Kidney capillary endothelial cell (primary cell): ENCODE results near the gene AKAIN1.

ENCODE experiments used
- DNase-seq: peaks from one replicate; pipeline ENCODE4 v3.0.0-alpha.2; 2018; ENCODE audit warnings: low spot score

Gene AKAIN1, protein sequence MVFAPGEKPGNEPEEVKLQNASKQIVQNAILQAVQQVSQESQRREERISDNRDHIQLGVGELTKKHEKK

DNA sequence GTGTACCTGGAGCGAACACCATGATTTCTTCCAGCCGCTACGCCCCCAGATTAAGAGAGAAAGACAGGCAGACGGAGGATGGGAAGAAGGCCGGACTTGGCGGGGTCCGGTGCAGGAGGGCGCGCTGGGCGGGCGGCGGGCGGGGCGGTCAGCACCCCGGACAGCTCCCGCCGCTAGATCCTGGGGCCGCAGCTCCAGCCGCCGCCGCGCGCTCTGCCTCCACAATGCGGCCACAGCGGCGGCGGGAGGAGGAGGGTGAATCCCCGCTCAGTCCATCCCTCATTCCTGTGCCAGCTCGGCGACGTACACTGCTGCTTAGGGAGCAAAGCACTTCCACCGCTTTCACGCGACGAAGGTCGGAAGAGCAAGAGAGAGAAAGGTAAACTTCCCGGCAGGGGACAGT, at the start of gene AKAIN1:
AKAIN1 (minus strand) TSS at position 226 of the 403 bp plus-strand sequence; CDS start at position 22, 204 bp downstream.
- DNase-seq: peak; percentile 36

DNA sequence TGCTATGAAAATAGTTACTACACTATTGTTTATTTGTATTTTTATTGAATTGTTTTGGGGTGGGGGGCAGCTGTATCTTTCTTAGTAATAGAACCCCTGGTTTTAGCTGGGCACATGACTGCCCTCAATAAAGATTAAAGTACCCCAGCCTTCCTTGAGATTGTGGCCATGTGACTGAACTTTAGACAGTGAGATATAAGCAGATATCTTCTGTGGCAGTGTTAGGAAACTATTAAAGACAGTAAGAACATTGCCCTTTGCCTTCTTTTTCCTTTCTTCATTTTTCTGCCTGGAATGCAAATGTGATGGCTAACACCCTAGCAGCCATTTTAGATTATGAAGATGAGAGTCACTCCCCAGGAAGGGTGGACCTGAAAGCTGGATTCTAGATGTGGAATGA, 47.9 kb upstream of the AKAIN1 start:
- DNase-seq: no peak

DNA sequence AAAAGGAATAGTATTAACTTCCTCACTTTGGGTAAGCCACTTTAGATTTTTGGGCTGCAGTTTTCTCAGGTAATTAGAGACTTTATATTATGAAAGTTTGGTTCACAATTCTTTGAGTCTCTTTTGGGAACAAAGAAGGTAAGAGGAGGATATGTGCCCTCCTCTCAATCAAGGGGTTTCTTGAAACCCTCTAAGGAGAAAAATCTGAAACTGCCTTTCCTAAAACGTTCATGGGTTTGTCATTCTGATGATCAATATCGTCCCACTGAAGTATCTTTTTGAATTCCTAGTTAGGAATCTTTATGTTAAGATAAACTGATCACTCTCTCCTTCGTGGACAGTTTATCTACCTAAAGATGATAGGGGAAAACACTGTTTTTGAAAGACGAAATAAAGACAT, 42.4 kb upstream of the AKAIN1 start:
- no peak for DNase-seq

DNA sequence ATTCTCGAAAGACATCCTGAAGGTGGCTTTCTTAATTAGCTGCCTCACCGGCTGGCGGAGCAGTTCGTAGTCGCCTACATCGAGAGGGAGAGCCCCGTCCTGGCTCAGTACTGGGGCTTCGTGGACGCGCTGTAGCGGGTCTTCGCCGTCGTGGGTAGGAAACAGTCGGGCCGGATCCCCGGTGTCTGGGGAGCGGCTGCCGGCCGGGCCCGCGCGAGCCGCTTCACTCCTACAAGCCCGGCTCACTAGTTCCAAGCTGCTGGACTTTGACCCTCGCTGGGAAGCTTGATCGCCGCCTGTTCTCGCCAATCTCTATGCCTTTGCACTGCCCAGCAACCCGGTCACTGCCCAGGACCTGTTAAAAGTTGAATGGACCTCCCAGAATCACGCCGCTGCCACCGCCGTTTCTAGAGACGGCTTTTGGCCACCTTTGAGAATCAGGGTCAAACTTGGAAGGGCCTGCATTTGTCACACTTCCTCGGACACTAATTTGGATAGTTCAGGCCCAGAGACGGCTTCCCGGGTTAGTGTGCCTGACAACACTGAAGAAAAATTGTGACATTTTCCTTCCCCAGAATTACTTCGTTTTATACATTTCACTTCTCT, 41.4 kb upstream of the AKAIN1 start:
- DNase-seq: peak; percentile 26

DNA sequence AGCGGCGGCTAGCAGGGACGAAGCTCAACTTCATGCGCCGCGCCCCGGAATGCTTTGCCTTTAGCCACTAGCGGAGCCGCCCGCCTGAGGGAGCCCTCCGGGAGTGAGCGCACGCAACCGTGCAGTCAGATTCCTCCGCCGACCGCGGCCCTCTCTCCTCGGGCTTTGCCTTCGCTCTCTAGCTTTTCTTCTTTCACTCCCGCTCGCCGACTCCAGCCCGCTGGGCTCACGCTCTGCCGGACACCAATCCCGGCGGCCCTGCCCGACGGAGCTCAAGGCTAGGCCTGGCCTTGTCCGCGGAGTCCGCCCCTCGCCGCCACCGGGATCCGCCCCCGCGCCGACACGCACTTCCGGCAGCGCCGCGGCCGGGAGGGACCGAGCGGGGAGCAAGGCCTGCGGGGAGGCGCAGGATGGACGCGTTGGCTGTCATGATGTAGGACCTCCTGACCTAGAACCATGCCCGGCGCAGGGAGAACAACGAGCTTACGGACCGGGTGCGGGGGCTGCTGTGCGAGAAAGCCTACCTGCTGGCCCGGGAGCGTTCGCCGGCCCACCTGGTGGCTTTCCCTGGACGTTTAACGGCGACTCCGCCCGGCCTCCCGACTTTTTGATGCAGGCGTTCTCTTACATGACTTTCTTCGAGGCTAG, 40.8 kb upstream of the AKAIN1 start:
- peak; percentile 73 for DNase-seq

DNA sequence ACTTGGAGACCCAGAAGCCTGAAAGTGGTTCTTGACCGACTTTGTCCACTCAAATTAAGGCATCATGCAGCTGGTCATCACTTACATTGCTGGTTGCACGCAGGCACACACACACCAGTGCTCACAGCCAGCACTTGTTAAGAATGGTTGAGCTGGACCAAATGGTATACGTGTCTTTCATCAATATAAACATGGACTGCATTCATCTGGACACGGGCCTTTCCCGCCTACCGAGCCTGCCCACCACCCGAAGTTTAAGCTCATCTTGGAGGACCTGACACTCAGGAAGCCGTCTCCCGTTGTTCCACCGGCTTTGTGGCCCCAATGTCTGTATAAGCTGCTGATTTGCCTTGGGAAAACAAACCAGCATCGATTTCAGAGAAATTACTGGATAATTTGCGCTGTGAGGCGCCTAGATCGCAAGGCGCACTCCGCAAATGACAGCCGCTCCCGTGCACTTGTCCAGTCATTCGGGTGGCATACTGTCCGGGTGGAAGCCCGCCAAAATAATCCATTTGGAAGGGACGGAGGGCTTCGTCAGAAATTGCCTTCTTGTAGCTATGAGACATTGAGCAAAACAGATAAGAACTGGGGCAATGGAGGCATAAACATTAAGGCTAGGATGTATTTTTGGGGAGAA, 40.1 kb upstream of the AKAIN1 start:
- no peak for DNase-seq

DNA sequence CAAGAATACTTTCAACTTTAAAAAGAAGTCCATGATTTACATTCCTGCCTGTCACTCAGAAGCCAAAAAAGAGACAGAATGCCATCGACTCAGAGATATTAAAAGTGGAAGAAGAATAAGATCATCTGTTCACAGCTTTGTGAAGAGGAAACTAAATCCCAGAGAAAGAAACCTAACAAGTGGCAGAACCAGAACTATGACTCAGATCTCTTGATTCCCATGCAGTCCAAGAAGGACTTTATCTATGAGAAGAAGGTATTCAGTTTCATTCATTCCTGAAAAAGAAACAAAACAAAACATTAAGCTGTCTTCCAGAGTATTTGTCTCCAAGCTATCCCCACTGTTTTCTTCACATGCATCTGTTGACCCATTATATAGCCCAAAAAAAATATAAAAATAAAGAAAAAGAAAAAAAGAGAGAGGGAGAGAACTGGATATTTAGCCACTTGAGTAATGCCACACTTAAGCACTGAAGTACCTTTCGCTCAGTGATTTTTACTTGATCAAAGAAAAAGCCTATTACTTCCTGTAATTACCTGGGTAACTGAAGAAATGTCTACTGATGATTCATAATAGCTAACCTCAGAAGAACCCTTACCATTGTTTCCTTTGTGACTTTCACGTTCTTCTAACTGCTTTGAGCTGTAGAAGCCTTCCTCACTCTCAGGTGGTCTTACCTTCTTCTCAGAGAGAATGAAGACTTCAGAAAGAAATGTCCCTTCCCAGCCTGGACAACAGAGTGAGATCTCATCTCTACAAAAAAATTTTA, 17.7 kb upstream of the AKAIN1 start:
- no peak for DNase-seq

DNA sequence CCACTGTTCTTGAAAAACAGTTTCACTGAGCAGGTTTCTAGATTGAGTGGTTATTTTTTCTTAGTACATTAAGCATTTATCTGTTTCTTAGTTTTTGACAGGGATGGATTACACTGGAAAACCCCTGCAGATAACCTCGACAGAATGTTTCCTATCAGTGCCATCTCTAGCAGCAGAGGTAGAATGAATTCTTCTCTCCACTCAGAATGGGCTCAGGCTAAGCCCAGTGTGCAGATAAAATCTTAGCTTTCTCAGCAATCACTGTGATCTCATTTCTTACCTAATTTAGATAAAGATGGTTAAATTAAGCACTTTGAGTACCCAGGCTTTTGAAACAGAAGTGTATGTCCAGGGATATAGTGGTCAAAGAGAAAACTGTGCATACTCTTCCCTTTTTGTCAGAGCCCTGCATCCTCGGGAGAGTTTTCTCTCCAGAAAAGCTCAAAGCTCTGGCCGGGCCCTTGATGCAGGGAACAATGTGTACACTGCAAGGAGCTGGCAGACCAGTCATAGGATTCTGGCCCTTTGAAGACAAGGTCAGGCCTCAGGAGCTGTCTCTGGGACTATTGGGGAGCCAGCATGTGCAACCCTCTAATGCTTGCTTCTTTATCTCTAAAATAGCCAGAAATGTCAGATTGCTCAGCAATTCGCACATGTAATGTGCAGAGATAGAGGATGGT, 10.6 kb upstream of the AKAIN1 start:
- DNase-seq: no peak

DNA sequence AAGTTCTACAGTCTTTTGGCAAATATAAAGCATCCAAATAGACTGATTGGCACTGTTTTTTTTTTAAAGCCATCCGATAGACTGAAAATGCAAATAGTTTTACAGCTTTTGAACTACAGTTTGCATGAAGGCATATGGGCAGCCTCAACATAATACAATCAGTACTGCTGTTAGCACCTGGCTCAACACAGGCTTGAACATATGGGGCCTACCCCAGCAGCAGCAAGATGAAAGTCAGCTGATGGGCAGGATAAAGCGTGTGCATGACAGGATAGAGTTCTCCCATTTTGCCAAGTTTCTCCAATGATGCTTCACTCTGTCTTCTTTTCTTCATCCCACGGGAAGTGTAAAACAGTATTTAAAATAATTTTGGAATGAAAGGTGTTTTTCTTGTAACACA, 1.3 kb upstream of the AKAIN1 start:
- no peak for DNase-seq

DNA sequence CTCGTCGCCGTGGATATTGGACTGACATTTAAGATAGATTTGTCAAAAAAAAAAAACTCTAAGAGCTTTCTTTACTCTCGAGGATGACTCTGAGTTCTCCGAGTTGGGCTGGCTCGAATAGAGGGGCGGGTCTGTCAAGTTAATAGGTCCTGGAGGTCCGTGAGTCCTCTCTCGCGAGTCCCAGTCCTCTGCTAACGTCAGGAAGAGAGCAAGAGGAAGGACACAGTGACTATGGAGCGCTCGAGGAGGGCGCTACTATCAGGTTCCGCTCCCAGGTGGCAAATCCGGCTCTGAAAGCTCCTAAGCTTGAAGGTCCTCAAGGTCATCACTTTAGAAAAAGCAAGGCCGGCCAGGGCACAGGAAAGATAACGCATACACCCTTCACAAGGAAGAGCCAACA, 404 bp upstream of the AKAIN1 start:
- DNase-seq: no peak

DNA sequence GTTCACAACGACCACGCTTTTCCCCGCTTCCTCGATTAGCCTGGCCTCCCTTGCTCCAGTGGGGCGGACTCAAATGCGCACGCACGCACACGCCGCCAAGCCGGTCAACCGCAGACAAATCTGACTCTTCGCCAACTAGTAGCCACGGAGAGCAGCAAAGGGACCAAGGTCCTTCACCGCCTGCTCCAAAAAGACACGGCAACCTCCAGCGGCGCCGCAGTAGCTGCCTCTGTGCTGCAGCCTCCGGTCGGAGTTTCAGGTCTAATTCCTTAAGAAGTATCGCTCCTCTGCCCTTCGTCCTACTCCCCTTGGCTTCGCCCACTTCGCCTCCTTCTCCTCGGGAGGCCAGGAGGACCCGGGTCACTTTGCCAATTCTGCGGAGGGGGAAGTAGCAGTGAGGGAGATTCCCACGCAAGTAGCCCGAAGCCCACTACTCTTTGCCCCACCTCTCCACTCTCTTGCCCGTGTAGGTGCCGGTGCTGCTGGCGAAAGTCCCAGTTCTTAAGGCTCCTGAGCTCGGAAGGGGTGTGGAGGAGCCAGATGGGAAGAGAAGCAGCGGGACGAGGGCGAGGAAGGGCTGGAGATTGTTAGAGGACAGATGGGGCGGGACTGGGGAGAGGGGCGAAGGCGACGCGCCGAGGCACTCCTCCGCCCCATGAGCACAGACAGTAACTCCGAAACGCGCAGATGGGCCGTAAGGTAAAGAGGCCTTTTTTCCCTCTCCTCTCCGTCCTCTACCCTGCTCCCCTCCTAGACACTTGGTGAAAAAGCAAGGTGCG, 615 bp downstream of the AKAIN1 start:
- no peak for DNase-seq

DNA sequence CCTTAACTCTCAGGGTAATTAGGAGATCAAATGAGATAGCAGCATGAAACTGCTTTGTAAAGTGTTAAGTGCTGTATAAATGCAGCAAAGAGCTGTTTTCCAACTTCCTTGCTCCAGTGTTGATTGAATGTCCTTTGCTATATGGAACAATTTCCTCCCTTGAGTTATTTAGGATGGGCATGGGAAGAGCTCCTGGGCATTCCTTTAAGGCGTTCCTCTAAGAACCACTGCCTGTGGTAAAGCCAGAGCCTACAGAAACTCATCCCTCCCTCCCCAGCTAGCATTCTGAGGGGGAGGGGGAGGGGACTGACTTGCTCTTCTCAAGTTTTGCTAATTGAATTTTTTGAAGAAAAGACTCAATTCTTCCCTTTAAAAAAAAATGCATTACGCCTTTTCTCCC, 1.4 kb downstream of the AKAIN1 start:
- DNase-seq: no peak

DNA sequence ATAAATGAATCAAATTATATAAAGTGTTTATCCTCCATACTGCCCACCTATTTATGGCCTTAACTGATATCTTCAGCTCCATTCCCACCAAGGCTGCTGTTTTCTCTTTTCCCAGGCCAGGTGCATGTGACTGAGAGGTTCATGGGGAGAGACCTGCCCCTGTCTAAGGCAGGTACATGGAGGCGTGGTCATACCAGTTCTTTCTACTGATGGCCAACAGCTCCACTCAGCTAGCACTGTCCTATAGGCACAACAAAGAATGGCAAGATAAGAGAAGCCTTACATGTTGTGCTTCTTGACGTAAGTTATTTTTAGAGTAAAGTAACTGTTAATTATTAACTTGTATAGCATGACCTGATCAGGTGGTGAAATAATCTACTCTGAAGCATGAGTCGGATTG, 16.8 kb downstream of the AKAIN1 start:
- no peak for DNase-seq

DNA sequence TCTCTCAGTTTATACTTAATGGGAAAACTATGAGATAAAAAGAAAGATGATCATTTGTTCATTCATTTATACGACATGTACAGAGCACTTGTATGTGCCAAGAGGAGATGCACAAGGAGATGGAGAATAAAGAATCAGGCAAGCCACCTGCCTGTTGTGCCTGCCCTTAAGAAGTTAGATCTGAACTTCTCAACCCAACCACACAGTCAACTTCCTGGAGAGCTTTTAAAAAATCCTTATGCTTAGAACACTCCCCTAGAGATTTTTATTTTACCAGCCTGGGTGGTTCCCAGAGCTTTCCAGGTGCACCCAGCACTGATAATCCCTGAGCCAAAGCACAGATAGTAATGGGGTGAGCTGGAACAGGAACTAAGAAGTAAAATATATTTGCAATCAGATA, 18.5 kb downstream of the AKAIN1 start:
- DNase-seq: no peak

DNA sequence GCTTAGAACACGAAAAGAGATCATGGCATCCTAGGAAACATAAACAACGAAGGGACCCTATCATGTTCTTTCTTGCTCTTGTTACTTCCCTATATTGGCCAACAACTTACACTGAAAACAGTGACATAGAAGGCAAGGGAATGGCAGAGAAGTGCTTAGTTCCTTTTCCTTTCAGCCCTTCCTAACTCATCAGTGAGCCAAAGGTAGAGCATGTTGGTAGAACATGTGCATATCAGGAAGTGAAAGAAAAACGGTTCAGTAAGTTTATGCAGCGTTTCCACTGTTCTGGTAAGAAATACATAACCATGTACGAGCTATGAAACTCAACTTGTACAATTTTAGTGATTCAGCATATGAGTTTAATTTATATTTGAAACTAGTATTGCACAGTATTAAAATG, 21.7 kb downstream of the AKAIN1 start:
- DNase-seq: no peak

DNA sequence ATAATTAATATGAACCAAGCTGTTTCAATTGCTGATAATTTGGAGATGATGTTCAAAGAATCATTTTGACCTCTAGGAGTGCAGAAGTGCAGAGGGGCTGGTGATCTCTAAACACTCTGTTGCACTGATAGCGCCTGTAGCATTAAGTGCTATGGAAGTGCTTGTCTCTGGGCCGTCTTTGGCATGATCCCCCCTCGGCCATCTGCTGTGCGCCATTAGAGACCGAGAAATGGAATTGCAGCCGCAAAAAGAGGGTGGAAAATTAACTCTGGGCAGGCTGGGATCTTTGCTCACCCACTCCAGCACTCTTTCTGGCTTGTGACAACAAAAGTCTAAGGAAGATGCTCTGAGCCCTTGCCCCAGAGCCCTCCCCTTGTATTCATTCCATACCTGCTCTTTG, 23.4 kb downstream of the AKAIN1 start:
- no peak for DNase-seq

DNA sequence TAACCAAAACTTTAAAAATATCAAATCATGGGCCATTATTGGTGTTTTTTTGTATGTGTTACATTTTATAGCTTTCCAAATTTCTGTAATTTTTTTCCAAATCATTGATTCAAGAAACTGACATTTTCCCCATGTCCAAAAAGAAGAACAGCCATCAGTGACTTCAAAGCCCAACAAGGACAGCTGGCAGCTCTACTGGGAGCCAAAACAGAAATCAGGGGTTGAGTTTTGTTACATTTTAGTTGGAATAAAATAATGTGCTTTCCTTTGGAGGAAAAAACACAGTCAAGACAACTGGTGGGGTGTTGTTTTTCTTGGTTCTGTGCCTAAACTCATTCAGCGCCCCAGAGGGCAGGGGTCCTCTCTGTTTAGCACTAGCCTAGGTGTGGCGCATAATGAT, 23.8 kb downstream of the AKAIN1 start:
- DNase-seq: no peak

DNA sequence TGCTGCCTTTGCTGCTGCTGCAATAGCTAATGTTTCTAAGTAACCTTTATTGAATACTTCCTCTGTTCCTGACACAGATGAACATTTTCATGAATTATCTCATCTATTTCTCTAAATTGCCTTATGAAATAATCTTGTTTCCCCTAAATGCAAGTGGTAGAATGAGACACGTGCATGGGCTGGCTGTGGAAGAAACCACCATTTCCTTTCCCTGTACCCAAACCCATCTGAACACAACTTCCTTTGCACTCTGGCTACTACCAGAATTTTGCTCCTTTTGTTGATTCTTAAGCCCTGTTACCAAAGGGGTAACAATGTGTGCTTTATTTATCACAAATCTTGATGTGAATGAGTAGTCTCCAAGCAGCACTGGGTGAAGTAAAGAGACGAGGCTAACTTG, 29.2 kb downstream of the AKAIN1 start:
- DNase-seq: no peak

DNA sequence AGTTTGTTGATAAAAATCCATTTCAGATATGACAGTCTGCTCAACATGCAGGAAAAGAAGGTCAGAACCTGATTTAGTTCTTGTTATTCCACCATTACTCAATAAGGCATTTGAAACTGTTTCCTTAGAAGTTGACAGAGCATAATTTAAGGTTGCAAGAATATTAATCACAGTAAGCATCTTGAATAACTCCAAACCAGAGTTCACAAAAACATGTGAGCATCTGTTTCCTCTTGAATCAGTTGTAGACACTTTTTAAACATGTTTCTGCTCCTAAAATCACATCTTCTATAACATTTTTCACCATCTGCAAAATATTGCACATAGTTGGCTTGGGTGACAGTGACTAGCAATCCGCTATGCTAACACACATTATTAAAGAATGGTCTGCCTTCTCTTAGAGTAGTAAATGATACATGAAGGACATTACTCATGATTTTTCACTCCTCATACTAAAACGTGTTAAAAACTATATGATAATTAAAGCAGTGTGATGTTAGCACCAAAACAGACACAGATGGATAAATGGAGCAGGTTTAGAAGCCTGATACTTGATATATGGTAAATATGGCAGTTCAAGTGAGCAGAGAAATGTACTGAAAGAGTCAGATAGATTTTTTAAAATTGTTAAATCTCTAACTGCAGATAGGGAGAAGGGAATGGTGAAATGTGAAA, 30.3 kb downstream of the AKAIN1 start:
- no peak for DNase-seq

DNA sequence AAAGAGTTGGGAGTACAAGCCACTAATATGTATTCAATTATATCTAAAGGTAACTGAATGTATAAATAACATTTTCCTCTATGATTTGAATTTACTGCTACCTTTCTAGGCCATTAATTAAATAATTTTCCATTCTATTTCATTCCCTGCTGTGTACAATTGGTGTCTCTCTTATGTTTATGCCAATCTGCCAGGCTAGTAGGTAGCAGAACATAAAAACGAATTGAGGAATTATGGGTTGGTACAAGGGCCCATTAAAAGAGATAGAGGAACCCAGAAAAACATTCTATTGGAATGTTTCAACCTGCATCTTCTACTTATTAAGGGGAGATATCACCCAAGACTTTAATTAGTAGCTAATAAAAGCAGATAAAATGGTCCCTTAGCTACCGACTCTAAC, 32.2 kb downstream of the AKAIN1 start:
- no peak for DNase-seq

DNA sequence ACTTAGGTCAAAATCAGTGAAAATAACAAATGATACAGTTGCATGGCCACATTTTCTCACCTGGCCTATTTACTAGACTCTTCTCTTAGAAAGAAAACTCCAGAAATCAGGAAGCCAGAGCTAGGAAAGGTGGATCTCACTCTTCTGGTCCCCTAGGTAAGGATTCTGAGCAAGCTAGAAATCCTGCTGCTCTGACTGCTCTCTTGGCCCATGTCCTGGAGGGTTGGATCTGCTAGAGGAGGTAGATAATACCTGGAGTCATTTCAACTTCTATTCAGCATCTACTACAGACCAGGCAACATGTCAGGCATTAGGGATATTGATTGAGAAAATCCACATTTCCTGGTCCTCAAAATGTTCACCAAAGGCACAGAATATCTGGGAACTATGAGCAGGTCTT, 34.9 kb downstream of the AKAIN1 start:
- no peak for DNase-seq
